HG02798 (cell line): Measurements from ENCODE around the gene ORM2.
A peak's percentile ranks its signal among the peaks of the same experiment; 100 is the strongest.

Experiments
- ATAC-seq: cut with Tn5 transposase; IDR thresholded peaks from one replicate; pipeline ENCODE4 v1.9.1; 2021; ENCODE audit warnings: mild to moderate bottlenecking; ENCODE audit not compliant: unreplicated experiment, poor library complexity

Gene ORM2

DNA sequence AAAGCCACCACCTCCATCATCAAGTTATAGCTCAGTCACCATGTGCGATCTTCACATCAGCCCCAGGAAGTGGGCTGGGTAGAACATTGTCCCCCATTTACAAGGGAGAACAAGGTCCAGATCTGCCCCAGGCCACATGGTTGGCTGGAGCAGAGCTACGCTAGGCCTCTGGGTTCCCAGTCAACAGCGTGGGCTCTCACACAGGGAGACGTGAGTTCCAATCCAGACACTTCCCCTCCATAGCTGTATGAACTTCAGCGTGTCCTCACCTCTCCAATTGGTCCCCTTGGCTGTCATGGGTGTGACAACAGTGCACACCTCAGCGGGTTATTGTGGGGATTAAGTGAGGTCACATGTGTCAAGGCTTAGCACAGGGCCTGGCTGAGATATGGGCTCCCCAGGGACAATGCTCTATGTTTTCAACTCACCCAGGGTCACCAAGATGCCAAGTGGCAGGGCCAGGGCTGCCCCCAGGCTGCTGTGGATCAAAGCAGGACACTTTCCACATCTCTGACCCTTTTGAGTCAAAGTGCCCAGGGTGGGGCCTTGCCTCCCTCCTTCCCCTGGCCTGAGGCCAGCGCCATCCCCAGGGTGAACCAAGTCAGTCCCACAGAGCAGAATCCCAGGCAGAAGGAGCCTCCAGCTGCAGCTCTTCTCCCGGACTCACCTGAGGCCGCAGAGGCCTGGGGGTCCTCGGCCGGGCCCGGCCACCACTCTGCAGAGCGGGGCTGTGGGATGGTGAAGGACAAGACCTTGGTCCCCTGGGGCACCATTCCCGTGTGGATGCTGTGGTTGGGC lies 38.3 kb downstream of the ORM2 start:
- no peak for ATAC-seq

DNA sequence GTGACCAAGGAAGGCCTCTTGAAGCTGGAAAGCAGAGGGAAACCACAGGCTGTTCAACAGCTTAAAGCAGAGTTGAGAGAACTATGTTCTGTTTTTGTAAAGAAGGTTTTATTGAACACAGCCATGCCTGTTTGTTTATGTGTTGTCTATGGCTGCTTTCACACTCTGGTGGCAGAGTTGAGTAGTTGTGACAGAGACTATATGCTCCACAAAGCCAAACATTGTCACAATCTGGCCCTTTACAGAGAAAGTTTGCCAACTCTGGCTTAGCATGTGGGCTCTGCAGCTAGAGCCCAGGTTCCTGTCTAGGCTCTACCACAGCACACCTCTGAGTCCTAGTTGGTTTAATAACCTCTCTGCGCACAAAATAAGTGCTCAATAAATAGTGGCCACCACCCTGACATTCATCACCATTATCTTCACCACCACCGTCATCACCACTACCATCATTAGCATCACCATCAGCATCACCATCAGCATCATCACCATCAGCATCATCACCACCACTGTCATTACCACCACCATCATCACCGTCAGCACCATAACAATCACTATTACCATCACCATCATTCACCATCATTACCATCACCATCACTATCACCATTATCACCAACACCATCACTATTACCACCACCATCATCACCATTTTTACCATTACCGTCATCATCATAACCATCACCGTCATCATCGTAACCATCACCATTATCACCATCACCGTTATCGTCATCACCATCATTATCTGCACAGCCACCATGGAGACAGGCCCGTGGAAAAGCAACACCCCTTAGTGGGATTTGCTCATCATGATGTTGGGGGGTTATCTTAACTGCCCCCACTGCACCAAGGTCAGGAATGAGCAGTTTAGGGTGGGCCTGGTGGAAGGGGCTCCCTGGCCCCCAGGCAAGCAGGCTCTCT lies 39.8 kb downstream of the ORM2 start:
- ATAC-seq = no peak

DNA sequence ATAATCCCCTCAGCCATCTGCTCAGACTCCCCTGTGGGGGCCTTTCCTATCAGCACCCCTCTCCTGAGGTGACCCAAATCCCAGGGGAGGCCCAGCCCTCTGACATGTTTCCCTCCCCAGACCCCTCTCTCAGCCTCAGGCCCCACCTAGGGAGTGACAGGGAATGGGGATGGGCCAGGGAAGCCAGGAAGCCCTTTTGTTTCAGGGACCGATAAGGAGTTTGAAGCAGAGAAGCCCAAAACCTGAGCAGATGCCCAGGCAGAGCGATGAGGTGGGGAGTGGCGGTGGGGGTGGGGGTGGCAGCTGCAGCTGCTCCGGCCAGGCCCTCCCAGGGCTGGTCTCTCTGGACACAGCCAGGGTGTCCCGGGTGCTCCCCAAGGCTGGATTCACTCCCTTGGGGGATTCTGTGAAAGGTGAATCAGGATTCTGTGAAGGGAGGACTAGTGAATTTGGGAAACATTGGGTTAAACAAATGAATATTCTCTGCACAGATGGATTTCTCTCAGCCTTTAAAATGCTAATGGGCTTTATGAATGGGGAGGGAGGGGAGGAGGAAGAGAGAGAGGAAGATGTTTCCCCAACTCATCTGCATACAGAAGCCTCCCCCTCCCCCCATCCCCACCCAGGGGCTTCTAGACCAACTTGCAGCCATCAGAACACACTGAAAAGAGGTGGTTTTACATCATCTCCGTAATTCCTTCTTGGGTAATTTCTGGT lies 40.7 kb downstream of the ORM2 start:
- ATAC-seq = no peak

DNA sequence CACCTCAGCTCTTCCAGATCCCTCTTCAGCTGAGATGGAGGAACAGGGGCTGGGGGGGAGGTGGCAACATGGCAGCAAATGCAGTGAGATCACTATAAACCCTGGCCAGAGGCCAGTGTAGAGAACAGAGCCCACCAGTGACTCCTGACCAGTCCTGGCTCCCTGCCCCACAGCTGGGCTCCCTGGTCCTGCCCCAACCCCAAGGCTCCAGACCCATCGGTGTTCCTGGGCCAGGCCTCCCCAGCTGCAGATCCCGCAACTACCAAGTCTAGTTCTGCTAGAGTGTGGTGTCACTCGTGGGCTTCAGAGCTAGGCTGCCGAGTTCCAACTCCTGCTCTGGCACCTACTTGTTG lies 41.3 kb downstream of the ORM2 start:
- ATAC-seq = no peak

DNA sequence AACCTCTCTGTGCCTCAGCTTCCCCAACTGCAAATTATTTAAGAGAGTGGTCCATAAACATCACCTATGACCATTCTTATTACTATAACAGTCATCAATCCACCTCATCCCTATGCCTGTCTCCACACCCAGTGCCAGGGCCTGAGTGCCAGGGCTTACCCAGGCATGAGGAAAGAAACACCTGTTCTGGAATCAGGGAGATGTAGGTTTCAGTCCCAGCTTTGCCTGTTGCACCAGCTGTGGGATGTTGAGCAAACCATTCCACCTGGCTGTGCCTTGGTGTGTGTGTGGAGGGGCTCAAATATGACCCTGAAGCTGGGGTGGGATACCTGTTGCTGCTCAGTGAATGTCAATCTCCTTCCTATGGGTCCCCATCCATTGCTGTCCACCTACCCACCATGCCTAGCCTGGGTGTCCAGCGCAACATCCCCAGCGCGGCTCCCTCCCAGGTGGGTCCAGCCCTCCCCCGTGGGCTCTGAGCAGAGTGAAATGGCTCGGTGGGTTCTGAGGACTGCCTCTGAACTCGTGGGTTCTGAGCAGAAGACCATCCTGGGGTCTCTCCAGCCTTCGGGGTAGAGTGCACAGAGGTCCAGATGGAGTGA lies 41.8 kb downstream of the ORM2 start:
- no peak for ATAC-seq

DNA sequence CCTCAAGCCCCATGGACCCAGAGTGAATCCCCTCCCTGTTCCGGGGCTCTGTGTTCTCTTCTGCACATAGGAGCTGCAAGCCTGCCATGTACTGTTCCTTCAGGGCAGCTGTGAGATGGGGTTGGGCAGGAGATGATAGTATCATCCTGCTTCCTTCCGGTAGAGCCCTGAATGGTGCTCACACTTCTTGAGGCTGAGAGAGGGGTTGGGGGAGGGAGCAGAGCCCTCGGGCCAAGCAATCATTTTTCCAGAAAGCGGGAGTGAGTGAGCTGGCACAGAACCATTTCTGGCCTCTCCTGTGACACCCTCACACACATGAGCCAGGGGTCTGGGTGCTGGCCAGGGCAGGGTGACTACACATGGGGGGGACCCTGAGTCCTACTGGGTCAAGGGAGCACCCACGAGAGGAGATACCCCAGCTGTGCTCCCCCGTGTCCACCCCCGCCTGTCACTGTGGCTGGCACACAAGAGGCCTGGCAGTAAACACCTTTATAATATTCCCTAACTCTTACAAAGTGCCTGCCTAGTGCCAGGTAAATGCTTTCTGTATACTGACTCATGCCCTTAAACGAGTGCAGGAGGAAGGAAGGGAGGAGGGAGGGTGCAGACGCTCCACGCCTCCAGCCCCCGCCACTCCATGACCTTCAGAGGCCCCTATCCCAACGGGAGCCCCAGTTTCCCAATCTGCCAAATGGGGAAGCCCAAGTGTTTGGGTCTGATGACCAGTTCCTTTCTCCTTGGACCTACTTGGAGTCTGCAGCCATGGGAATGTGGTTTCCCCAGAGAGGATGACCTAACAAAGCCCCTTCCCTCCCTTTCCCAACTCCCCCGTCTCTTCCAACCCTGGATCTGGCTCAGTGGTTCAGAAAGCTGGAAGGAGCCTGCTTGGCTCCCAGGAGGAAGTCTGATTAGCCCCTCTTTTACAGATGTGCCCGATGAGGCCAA lies 42.6 kb downstream of the ORM2 start:
- no peak for ATAC-seq

DNA sequence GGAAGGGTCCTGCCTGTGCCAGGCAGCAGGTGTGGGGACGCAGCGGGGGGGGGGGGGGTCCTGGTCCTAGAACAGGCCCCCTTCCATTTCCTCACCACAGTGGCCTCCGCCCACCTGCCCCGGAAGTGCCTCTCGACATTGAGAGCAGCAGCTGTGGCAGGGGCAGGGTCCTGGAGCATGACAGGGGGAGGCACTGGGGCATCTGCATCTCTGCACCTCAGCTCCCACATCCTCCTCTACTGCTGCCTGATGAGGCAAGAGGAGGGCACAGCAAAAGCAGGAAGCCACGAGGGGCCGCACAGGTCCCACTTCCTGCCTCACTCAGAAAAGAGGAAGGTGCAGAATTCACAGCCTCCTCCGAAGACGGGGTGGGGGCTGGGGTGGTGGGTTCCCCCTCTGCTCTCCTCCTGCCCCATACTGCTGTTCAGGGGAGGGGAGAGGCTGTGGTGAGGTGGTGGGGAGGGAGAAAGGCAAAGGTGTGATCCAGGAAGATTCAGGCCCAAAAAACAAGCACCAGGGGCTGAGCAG lies 43.3 kb downstream of the ORM2 start:
- peak; percentile 93 for ATAC-seq

DNA sequence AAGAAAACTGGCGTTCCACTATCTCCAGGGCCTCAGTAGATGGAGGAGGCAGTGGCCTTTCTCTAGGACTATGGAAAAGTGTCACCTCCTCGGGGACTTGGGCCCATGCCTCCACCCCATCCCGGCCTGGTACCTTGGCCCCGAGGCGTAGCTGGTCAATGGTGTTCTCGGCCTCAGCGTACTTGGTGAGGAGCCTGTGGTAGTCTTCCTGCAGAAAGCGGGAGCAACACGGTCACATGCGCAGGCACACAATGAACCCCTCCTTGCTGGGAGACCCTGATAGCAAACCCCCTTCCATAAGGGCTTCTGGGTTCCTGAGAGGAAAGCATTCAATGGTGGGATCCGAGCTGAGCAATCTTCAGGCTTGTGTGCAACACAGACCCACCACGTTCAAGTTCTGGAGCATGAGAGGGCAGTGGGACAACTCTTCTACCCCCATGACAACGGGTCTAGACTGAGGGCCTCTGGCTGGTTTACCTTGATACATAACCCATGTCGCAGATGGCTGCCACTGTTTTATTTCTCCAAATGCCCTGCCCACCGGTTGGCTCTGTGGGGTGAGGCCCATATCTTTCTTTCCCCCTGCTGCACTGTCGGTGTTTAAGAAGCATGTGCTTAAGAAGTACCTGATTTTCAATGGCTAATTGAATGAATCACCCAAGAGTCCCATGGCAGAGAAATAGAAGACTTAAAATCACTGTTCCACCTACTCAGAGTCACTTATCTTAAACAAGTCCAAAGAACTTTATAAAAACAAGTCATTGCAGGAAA lies 44.5 kb downstream of the ORM2 start:
- no peak for ATAC-seq

DNA sequence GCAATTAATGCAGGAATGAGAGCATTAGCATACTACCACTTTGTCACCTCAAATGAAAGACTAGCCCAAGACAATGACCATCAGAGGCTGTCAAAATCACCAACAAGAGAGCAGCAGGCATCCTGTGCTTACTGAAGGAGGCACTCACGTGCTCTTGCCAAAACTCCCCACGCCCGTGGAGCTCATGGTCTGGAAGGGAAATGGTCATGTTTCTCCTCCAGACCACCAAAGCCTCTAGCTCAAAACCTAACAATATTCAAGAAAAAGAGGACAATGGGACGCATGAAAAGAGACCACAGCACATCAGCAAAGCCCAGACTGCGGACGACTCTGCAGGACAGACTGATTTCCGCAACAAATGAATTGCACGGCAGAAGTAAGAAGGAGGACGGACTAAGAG lies 45.3 kb downstream of the ORM2 start:
- ATAC-seq = no peak

DNA sequence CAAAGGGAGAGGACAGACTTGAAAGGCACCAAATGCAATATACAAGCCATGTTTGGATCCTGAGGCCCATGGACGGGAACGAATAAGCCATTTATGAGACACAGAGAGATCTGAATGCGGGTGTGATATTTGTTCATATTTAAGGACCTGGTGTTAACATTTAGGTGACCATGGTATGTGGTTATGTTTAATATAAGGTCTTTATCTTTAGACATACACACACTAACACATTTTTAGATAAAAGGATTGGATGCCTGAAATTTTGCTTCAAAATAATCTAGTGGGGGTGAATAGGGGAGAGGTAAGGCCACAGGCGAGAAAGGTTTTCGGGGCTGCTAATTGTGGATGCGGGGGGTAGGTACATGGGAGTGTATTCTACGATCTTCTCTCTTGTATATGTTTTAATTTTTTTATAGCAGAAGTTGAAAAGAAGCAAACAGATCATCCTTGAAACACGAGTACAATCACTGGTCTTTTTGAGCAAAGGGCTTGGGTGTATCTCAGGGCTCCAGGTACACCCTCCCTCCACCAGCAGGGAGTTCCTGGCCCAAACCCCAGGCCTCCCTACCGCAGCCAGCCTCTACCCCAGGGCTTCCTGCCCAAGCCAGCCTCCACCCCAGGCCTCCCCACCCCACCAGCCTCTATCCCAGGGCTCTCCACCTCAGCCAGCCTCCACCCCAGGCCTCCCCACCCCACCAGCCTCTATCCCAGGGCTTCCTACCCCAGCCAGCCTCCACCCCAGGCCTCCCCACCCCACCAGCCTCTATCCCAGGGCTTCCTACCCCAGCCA lies 45.9 kb downstream of the ORM2 start:
- ATAC-seq = no peak

DNA sequence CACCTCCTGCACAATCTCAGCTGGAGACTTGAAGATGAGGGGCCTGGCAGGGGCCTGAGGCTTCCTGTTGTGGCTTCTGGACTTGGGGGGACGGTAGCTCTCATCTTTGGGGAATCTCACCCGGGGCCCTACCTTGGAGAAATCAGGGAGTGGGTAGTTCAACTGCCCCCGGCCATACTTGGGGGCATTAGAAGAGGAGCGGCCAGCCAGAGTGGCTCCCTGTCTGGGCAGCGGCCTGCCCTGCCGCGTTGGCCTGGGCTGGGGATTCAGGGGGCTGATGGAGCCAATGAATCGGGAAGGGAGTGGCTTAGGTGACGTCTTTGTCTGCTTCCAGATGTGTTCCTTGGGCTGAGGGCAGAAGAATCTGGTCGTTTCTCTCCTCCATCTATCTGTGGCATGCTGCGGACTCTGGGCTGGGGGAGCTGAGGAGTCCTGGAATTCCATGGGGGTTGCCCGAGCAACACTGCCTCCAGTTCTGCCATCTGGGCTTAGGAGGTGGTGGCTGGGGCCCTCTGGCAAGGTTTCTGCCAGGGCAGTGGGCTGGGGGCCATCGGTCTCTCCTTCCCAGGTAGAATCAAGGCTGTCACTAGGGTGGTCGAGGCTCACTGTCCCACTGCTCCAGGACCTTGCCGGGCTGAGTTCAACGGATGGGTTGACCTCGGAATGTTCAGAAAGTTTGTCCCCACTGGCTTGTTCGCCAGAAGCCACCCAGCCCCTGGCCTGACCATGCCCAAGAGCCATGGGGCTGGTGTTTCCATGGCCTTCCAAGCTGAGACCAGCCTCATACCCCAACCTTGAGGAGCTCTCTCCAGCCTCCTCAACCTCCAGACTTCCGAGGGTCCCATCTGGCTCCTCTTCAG lies 47.1 kb downstream of the ORM2 start:
- no peak for ATAC-seq

DNA sequence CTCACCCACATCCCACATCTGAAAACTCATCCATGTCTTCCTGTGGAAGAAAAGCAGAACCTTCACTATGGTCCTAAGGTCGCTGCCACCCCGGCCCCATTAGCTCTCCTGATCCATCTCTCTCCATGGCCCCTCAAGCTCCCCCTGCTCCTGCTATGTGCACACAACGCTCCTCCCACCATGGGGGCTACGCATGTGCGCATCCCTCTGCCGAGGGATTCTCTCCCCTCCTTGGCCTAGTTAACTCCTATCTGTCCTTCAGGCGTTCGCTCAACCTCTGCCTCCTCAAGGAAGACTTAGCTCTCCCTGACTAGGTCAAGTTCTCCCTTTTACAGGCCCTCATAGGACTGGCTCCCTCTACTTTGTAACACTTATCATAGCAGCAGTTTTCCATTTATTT lies 48.3 kb downstream of the ORM2 start:
- ATAC-seq = no peak

DNA sequence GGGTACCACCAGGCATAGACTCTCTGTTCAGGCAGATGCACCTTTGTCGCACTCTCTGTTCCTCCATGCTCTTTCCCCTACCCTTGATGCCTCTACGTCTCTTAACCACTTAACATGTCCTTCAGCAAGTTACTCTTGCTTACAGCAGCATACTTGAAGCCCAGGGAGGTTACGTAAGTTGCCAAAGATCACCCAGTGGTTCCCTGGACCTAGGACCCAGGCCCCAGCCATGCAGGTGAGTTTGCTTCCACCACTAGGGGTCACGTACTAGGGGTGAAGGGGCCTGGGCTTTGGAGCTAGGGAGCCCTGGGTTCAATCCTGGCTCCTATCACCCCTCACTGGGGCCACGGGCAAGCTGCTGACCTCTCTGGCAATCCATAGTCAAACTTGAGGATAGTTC lies 49.2 kb downstream of the ORM2 start:
- no peak for ATAC-seq
